HL-60/S4 treated with retinoic acid at 250 ng/mL for 4 days and 3 days (cell line): ENCODE measurements around the gene LMNB1.

ENCODE experiments used
- in situ Hi-C: fragments of 300-500 bp; cut with MboI; formaldehyde crosslinking; loops from 2 replicates; pipeline ENCODE4 v1.7.0; 2022; ENCODE audit warnings: low sequenced_read_pairs

The LMNB1 gene

GRCh38 chr5:126854526-126855110 is 77.7 kb downstream of the LMNB1 start:
- in situ Hi-C loops, result no loop called here

DNA sequence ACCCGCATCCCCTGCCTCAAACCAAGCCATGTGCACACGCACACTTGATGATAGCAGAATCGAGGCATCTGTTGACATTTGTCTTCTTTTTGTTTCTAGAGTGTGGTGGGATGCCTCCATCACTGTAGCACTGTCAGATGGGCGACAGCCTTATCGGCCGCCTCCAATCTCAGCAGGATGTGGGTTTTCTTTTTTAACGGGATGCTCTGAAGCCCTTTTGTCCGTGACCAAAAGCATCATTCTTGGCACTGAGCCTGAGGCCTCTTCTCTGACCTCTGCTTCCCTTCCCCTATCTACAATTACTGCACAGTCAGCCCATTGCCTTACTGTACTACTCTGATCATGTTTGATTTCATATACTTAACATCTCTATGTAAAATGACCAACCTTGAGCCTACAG is 78.3 kb downstream of the LMNB1 start:
- in situ Hi-C loops, result no loop called here

DNA sequence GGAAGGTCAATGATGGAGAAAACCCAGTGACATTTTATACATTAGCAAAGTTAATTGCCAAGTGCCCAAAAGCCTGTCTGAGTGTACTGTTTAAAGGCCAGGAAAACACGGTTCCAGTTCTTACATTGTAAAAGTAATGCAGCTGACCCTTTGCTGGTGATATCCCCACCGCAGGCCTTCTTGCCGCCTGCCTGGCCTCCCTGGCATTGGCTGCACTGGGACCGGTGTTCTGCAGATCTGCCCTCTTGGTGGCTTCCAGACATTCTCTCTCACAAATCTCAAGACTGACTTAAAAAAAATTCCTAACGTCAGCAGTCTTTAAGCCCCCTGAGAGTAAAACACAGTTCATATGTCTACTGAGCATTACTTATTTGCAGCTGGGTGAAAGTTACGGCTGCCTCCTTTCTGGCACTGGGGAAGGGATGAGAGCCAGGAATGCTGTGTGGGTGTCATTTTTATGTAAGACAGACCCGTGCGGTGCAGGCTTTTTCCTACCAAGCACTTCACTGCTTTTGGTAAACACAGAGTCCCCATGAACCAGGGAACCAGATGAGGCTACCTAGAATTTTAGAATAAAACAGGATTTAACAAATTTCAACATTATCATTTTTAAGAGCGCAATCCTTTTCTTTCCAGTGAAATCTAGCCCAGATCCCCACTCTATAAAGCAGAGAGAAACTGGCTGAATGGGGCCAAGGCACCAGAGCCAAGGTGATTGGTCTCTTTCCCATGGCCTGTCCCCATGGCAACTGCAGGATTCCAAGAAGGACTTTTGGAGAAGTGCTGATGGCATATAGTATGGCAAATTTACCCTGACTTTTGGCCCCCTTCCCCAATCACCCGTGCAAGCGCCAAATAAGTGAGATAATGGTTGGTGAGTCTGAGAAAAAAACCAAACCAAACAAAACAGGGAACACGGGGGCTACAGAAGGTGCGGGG is 80.8 kb downstream of the LMNB1 start:
- in situ Hi-C loops, result no loop called here

DNA sequence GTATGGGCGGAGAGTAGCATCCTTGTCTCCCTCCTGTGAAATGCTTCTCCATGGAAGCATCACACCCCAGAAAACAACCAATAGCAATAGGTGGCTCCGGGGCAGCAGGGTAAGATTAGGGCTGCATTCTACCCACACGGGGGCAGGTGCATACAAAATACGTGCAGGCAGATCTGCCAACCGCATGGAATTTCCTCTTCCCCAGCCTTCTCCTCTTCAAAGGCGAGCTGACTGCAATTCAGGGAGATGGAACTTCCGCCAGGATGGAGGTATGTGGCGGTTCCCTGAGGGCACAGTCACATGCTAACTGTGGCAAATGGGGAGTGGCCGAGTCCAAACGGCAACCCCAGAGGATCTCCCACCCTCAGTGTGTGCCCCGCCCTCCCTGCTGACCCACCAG is 81.5 kb downstream of the LMNB1 start:
- in situ Hi-C loops, result no loop called here

- in situ Hi-C loops, result no loop called here
Observed at GRCh38 chr5:126863402-126863801, 86.5 kb downstream of the LMNB1 start.

DNA sequence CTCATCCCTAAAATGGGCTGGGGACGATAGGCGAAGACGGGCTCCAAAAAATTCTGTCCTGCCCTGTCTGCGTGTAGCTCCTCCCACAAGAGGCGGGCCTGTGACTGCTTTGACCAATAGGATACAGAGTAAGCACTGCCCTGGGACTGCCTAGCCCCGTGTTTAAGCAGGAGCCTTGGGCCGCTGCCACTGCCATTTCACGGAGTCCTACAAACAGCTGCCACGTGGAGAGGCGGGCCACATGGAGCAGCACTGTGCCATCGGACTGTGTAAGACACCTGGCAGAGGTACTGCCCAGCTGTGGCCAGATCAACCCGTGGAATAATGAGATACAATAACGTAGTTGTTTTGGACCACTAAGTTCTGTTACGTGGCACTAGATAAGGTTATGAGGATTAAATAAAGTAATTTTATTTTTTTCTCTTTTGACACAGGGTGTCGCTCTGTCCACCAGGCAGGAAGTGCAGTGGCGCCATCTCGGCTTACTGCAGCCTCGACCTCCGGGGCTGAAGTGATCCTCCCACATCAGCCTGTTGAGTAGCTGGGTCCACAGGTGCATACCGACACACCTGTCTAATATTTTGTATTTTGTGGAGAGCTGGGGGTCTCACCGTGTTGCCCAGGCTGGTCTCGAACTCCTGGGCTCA is 87.2 kb downstream of the LMNB1 start:
- in situ Hi-C loops, result no loop called here

DNA sequence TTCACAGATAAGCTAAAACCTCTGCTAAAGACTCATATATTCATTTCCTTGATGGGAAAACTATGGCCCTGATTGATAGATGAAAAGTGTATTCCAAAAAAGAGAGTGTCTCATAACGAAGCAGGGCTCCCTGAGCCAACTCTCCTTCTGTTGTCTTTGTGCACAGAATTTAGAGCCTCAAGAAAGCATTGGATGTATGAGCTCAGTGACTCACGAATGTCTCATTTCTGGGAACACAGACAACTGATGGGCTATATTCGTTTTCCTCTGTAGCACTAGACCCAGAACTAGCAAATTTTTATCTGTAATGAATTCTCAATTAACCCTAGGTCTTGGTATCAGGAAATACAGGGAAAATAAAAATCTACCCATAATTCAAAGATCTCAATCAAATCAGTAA is 88.4 kb downstream of the LMNB1 start:
- in situ Hi-C loops, result no loop called here

DNA sequence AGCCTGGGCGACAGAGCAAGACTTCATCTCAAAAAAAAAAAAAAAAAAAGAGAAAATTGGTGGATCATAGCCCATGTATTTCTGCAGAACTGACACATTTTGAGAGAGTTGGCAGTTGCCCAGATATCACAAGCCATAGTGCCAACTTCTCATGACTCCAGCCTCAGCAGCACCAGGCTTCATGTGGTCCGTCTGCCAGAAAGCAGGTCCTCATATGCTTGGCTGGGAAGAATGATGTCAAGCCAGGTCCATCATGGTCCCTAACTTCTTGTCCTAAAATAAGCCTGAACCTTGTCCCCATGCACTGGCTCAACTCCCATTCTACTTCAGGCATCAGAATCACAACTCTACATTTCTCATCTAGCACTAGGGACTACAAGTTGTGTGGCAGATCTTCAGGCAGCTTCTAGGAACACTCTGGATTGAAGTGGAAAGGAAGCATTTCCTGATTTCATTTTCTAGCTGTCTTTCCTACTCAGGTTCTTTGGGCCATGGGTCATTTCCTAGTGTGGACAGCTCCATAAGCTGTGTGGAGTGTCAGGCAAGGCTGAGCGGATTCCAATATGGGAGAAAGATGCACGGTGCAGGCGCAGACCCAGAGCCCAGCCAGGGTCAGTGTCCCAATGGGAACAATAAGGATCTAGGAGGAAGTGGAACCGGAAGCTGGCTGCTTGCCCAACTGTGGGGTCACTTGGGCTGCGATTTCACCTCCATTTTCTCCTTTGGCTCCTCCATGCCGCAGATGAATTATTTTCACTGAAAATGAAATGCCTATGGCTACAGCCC is 90.1 kb downstream of the LMNB1 start:
- in situ Hi-C loops, result no loop called here

GRCh38 chr5:126868338-126869004 is 91.5 kb downstream of the LMNB1 start:
- in situ Hi-C loops, result no loop called here

GRCh38 chr5:126869005-126869451 is 92.1 kb downstream of the LMNB1 start:
- in situ Hi-C loops, result no loop called here

DNA sequence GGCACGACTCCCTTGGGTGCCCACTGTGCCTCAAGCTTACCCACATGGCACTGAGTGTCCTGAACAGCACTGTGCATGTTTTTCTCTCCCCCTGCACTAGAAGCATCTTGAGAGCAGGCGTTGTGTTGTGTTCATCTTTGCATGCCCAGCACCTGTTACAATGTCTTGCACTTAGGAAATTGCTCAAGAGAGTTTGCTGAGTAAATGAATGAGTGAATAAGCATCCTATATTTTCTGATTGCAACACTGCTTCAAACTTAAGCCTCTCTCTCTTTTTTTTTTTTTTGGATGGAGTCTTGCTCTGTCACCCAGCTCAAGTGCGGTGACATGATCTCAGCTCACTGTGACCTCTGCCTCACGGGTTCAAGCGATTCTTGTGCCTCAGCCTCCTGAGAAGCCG is 94.5 kb downstream of the LMNB1 start:
- in situ Hi-C loops, result no loop called here

DNA sequence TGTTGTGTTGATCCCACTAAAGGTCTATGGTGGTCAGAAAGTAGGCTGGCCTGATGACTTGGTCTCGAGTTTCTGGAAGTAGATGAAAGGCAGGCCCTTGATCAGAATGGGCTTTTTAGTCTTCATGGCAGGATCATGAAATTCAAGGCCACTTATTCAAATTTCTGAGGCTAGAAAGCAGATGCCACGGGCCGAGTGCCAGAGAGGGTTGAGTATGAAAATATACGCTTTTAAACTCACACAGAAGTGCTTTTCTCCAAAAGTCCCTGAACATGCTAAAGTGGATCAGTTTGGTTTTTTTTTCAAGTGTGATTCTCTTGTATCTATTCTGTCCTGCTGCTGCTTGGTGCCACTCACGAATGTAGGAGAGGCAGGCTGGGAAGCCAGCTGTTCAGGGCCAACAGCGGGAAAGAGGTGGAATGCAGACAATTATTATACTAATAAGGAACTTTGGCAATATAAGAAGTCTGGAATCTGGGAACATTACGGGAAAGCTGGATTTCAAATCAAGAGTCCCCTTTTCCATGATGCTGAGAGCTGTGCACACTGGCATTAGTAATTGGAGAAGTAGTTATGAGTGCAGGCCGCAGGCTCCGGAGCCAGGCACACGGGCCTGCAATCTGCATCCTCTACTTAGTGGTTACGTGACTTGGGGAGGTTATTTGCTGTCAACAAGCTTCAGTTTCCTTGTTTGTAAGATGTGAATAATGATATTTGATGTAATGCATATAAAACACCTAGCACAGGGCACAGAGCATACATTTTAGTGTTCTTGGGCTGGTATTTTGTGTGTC is 95.8 kb downstream of the LMNB1 start:
- in situ Hi-C loops, result no loop called here

DNA sequence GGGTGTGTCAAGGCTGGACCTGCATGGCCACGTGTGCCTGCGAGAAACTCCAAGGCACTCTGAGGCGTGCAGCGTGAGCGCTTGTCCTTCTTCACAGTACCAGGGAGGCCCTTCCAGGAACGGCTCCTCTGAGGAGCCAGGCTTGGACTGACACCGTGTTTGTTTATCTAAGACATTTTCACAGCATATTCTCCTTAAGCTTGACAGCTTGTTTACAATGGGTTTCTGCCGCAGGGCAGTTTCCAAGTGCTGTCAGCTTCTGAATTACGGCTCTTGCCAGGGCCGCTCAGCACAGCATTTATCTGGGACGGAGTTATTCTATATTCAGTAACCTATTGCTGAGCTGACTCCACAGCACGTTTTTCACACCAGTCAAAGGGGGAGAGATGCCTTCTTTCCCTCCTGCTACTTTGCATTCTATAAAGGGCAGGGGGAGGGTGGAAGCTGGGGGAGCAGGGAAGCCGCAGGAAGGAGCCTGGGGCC is 98.4 kb downstream of the LMNB1 start:
- in situ Hi-C loops, result no loop called here

DNA sequence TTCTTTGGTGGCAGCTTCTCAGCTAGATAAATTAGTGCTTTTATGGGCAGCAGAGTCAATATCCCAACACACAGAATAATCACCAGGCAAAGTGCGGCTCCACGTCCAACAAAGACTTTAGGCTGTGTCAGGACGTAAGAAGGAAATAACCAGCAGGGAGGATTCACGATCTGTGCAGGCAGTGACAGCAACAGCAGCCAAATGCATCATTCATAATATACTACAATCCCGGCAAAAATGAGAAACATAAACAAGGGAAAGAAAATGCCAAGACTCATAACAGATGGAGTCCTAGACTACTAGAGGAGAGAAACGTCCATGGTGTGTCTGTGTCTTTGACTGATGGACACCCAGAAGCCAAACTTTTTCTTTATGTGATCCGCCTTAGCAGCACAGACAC is 100.7 kb downstream of the LMNB1 start:
- in situ Hi-C loops, result no loop called here

- in situ Hi-C loops, result no loop called here
Observed at GRCh38 chr5:126878085-126878484, 101.1 kb downstream of the LMNB1 start.

GRCh38 chr5:126878634-126879033 is 101.7 kb downstream of the LMNB1 start:
- in situ Hi-C loops, result no loop called here

GRCh38 chr5:126881821-126882600 is 105.1 kb downstream of the LMNB1 start:
- in situ Hi-C loops, result no loop called here

GRCh38 chr5:126883564-126884245 is 106.8 kb downstream of the LMNB1 start:
- in situ Hi-C loops, result no loop called here
